LHCN-M2 (cell line): Measurements from ENCODE around the gene CCDC146. TPM values are rescaled to one million over a fixed set of nuclear protein-coding genes. Genes with fewer than 3 reads are reported as not detected.
"Not testable (repeated sequence)": the region's sequence is repeated elsewhere in the genome, so short reads cannot be mapped to it uniquely, and the experiment has no call there.

ENCODE experiments used
- DNase-seq: peaks from one replicate; pipeline ENCODE4 v3.0.0-alpha.2; 2012; ENCODE audit warnings: low read depth
- polyA plus RNA-seq: library from polyadenylated mRNA; unstranded; fragments of >200 nt; gene quantifications from one replicate; pipeline ENCODE4 v1.2.1, GENCODE V29; 2012; ENCODE audit warnings: missing spikeins
- total RNA-seq: library from RNA; depleted of rRNA; stranded (reverse); fragments of >200 nt; gene quantifications from 2 replicates; pipeline ENCODE4 v1.2.3, GENCODE V29; 2014; rRNA removed

CCDC146 gene, protein sequence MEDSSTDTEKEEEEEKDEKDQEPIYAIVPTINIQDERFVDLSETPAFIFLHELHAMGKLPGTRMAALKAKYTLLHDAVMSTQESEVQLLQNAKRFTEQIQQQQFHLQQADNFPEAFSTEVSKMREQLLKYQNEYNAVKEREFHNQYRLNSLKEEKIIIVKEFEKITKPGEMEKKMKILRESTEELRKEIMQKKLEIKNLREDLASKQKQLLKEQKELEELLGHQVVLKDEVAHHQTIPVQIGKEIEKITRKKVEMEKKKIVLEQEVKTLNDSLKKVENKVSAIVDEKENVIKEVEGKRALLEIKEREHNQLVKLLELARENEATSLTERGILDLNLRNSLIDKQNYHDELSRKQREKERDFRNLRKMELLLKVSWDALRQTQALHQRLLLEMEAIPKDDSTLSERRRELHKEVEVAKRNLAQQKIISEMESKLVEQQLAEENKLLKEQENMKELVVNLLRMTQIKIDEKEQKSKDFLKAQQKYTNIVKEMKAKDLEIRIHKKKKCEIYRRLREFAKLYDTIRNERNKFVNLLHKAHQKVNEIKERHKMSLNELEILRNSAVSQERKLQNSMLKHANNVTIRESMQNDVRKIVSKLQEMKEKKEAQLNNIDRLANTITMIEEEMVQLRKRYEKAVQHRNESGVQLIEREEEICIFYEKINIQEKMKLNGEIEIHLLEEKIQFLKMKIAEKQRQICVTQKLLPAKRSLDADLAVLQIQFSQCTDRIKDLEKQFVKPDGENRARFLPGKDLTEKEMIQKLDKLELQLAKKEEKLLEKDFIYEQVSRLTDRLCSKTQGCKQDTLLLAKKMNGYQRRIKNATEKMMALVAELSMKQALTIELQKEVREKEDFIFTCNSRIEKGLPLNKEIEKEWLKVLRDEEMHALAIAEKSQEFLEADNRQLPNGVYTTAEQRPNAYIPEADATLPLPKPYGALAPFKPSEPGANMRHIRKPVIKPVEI
- 0.92 and 2.1 TPM in 2 replicates for total RNA-seq
- 0.52 TPM for polyA plus RNA-seq

DNA sequence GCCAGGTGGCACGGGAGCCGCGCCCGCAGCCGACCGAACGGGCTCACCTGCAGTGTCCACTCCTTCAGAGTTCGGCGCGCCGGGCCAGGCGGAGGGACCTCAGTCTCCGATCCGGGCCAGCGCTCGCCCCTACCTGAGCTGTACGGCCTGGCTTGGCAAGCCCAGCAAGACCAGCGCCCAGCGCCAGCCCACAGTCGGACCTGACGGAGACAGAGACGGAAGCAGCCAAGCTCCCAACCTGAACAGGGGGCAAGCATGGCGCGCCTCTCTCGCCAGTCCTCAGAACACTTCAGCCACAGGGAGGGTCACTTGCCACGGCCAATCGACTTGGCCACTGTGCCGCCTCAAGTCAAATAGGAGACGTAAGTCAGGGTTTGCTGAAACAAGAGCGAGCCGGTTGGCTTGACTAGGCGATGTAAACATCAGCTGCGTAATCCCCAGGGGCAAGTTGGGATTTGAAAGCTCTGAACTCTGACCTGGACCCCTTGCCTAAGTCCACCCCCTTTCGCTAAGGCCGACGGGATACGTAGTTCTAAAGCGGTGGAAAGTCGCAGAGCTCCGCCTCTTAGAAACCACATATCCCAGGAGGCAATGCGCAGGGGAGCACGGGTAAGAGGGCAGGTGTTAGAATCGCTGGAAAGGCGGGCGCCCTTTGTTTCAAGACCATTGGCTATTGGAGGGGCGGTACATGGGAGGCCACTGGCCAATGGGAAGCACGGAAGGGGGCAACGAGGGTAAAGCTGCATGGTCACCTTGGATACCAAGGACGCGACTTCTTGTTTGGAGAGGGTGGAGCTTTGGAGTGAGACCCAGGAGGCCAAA, at the start of gene CCDC146:
Gene CCDC146, plus strand, starts transcription at position 756 of the 822 bp plus-strand sequence. CDS start 45,054 bp downstream, outside the sequence.
- peak; percentile 100 for DNase-seq

DNA sequence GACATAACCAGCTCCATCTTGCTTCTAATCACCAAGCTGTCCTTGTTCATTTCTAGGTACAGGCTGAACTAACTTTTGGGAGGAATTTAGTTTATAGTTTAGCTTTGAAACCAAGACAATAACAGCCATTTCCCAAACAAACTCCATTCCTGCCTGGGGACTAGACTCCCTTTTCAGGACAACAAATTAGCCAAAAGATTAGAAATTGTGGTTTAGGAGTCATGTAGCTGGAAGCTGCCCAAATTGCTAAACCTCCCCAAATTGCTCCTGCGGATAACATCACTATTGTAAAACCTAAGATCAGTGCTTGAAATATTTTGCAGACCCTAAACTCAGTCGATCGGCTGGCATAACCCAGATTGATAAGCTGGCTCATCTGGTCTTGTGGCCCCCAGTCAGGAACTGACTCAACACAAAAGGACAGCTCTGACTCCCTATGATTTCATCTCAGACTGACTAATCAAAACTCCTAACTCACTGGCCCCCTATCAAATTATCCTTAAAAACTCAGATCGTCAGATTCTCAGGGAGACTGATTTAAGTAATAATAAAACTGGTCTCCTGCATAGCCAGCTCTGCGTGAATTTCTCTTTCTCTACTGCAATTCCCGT, 47.5 kb upstream of the CCDC146 start:
- DNase-seq, result peak; percentile 27

DNA sequence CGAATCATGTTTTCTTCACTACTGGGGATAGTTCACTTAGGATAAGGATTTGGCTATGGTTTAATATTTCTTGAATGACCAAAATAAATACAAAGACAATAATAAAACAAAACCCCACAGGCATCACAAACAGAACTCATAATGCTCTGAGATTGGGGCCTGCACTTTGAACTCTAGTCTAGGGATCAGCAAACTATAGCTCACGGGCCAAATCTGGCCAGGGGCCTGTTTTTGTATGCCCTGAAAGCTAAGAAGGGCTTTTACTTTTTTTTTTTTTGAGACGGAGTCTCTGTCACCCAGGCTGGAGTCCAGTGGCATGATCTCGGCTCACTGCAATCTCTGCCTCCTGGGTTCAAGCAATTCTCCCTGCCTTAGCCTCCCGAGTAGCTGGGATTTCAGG, 45.4 kb upstream of the CCDC146 start:
- not testable (repeated sequence) for DNase-seq

DNA sequence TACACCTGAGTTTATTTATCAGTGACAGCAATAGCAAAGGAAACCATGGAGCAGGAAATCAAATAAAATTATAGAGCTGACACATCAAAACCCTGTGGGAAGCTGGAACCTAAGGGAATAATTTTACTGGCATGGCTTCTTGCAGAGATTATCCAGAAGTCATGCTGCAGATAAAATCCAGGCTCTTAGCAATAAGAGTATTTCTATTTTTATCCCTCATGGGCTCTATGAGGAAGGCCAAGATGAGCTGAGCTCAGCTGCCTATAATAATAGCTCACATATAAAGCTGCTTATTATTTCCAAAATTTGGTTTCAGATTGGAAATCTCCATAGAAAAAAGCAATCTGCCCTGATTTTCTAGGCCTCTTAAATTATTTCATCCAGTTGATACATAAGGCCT, 43.3 kb upstream of the CCDC146 start:
- DNase-seq, result not testable (repeated sequence)

DNA sequence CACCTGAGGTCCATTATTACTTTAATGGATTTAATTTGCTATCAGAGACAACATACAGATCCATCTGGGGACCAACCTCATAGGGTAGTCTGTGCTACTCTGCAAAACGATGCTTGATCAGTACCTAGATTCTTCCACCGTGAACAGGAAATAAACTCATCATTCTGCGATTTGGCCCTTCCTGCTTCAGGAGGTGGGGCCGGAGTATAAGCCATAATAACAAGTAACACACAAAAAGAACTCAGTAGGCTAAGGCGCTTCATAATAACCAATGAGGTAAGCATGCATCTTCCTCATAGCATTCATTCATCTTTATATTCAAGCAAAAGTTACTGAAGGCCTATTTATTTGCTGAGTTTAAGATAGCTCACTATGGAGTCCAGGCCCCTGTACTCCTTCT, 42.8 kb upstream of the CCDC146 start:
- not testable (repeated sequence) for DNase-seq

DNA sequence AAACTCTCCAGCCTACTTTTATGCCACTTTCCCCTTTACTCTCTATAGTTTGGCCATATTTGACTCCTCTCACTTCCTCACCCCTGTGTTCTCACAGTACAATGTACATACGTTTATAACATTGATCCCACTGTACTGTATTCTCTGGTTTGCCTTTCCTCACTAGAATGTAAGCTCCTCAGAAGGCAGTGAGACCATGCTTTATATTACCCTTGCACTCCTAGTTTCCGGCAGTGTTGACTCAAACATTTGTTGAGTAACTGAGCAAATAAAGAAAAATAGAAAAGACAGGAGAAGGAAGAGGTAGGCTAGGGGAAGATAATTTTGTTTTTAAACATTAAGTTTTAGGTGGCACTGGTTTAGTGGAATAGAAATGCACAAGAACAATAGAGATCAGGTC, 42.2 kb upstream of the CCDC146 start:
- DNase-seq, result not testable (repeated sequence)

DNA sequence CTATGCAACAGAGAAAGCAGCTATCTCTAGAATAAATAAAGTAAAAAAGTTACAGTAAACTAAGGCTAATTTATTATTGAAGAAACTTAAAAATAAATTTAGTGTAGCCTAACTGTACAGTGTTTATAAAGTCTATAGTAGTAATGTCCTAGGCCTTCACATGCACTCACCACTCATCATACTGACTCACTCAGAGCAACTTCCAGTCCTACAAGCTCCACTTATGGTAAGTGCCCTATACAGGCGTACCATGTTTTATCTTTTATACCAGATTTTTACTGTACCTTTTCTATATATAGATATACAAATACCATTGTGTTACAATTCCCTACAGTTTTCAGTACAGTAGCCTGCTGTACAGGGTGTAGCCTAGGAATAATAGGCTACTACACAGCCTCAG, 40.2 kb upstream of the CCDC146 start:
- DNase-seq, result not testable (repeated sequence)

DNA sequence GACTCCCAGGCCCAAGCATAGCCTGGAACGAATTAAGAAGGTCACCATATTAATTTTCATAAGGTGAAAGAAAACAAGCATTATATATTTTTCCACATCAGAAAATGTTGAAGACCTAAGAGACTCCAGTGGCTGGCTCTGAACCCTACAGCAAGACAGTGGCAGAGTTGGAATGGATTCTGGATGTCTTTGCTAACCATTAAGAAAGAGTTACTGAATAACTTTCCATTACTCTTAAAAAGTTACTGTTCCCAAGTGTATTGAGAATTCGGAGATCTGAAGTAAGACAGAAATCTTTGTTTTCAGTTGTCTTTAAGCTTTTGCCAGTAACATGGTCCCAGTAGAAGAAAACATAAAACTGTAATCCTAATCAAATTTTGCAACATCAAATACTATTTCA, 30.1 kb upstream of the CCDC146 start:
- DNase-seq, result not testable (repeated sequence)

DNA sequence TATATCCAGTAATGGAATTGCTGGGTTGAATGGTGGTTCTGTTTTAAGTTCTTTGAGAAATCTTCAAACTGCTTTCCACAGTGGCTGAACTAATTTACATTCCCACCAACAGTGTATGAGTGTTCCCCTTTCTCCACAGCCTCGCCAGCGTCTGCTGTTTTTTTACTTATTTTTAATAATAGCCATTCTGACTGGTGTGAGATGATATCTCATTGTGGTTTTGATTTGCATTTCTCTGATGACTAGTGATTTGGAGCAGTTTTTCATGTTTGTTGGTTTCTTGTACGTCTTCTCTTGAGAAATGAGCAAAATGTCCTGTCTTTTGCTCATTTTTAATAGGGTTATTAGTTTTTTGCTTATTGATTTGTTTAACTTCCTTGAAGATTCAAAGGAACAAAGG, 21.9 kb upstream of the CCDC146 start:
- not testable (repeated sequence) for DNase-seq

DNA sequence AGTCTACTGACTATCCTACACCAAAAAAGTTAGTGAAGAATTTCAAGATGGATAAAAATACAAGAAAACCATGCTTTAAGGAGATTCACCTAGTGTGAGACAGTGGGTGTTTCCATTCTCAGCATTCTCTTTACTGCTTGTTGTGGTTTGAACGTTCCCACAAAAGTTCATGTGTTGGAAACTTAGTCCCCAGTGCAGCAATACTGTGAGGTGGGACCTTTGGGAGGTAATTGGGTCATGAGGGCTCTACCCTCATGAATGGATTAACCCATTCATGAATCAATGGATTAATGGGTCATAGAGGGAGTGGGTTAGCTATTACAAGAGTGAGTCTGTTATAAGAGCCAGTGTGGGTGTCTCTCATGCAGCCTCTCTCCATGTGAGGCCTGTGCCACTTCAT, 21.2 kb upstream of the CCDC146 start:
- not testable (repeated sequence) for DNase-seq

DNA sequence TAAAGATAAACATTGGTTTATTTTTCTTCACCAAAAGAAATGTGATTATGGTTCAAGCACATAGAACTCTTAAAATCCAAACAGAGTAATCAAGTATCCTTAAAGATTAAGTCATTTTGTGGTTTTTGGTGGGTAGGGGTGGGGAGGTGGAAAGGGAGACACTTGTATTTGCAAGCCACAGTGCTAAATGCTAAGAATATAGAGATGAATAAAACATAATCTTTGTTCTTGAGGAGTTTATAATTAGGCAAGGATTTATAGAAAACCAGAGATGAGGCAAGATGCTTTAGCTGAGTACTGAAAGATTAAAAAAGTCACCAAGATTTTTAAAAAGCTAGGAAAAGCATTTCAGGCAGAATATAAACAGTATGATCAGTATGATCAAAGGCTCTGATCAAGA, 19.7 kb upstream of the CCDC146 start:
- DNase-seq, result not testable (repeated sequence)

DNA sequence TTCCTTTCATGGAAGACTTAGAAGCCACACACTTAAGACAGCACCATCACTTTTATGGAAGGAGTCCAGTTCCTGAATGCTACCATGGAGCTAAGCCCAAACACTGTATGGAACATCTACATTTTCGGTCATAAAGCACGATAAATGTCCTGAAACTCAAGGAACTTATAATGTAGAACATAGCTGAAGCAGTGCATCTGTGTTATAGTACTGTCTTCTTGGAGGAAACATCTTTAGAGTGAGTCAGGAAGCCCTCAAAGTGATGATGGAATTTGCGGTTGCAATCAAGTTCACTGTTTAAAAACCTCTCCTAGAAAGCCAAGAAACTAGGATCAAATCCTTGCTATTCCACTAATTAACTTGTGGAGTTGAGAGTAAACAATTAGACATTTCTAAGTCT, 16.5 kb upstream of the CCDC146 start:
- peak; percentile 12 for DNase-seq

DNA sequence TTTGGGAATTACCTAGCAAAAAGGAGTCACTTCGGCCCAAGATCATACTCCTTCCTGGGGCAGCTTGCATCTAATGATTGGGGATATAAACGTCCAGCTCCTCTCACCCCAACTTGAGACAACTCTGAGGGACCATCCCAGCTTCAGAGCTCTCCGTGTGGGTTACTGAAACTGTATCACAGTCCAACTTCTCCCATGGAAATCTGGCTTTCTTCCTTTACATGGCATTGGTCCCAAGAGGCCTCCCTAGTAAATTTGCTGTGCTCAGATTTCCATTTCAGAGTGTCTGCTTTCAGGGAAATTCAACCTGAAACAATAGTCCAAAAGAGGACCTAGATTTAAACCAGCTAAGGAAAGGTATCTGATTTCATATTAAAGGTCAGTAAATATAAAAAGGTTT, 14.8 kb upstream of the CCDC146 start:
- not testable (repeated sequence) for DNase-seq

DNA sequence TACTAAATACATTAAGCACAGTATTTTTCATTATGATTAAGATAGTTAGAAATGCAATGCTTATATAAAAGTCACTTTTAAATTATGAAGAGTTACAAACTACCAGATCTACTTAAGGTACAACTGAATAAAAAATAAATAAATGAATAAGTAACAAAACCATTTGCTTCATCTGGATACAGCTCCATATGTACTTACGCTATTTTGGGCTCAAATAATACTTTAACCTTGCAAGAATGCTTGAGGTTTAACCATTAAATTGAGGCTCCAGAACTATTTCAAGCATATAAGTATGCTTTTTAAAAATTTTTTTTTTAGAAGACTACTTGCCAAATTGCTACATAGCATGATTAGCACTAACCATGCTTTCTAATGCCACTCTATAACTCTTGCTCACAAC, 14.1 kb upstream of the CCDC146 start:
- DNase-seq, result not testable (repeated sequence)

DNA sequence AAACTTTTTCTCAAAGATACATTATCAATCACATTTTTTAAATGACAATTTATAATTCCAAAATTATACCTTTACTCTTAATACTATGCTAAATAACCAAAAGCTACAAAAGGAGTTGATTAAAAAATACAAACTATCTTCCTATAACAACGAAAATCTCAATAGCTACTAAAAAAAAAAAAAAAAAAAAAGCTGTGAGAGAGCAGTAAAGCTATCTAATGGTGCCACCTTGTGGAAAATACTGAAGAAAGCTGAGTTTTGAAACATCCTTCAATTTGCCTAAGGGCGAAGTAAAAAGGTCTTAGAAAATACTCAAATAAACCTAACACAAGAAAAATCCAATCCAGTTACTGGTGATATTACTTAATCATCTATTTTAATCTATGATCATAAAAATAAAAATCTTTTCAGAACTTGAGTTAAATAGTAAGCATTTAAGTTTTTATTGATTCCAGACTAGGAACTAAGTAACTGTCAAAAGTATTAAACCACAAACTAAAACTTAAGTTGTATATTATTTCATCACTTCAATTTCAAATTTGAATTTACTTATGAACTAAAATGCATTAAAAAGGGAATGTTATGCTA, 9.6 kb upstream of the CCDC146 start:
- peak; percentile 12 for DNase-seq

DNA sequence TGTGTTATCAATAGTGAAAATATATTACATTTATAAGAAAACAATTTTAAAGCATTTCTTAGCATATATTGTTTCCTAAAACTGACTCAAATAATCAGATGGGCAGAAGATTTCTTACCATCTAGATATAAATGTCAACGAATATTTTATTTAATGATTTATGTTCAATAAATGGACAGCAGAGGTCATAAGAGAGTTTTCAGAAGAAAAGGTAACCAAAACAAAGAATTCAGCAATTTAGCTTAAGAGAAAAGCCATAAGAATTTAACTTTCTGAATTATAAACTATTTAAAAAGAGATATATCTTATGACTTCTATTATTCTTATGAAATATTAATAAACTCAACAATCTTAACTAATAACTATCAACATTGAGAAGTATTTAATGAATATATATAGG, 3.1 kb downstream of the CCDC146 start:
- DNase-seq, result peak; percentile 26

DNA sequence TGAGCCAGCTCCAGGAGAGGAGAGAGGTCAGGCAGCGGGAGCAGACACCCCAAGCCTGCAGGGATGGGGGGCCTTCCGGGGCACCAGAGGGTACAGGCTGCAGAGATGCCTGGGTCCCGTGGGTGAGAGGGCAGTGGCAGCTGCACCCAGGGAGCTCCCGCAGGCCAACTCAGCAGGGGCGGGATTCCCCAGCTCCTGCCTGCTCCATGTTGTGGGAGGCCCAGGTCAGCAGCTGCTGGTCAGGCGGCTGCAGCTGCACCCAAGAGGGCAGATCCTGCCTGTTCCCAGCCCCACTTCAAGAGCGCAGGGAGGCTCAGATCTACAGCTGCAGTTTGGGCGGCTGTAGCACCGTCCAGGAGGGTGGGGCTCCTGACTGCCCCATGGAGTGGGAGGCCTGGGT, 4.6 kb downstream of the CCDC146 start:
- DNase-seq, result peak; percentile 89

DNA sequence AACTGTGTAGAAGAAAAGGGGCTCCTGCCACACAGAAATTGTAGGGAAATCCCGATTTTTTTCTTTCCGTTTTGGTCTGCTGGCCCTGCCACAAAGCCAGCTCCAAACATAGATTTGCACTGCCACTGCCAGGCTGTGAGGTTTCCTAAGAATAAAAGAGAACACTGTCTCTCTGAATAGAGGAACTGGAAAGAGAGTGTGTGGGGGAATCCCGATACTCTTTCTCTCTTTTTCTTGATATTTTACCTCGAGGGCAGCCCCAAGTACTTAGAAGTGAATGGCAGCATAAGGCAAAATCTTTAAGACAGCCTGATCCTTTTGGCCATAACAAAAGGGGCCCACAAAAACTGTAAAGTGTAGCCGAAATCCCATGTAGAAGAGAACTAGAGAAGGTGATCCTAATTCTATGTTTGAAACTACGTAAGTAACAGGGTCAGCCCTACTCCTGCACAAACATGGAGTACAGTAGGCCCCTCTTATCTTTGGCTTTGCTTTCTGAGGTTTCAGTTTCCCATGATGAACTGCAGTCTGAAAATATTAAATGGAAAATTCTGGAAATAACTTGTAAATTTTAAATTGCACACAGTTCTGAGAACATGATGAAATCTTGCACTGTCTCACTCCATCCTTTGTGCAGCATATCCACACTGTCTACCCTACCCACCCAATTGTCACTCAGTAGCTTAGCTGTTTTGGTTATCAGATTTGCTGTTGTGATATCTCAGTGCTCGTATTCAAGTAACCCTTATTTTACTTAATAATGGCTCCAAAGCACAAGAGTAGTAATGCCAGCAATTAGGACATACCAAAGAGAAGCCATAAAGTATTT, 6.4 kb downstream of the CCDC146 start:
- DNase-seq, result peak; percentile 29

DNA sequence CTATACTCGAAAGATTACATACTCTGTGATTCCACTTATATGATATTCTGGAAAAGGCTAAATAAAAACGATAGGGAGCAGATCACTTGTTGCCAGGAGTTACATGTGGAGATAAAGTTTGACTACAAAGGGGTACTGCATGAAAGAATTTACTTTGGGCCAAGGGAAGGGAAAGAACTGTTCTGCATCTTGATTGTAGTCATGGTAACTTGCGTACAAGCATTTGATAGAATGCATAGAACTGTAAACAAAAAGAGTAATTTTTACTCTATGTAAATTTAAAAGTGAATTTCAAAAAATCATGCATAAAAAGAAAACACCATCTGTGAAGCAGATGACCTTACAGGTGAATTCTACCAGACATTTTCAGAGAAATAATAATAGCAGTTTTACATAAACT, 9.4 kb downstream of the CCDC146 start:
- not testable (repeated sequence) for DNase-seq

DNA sequence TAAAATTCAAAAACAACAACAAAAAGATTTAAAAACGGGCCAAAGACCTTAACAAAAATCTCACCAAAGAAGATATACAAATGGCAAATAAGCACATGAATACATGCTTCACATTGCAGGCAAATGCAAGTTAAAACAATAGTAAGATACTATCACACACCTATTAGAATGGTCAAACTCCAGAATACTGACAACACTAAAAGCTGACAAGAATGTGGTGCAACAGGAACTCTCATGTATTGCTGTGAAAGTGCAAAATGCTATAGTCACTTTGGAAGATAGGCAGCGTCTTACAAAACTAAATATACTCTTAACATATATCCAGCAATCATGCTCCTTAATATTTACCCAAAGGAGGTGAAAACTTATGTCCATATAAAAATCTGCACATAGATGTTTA, 16.3 kb downstream of the CCDC146 start:
- DNase-seq, result not testable (repeated sequence)
